Inferior parietal cortex (tissue), 1 donor: ENCODE data around the gene KIFC3.

Experiments used
- DNase-seq: peaks from one replicate; pipeline ENCODE4 v3.0.0-alpha.2; 2016; ENCODE audit errors: extremely low spot score

The KIFC3 gene

GRCh38 chr16:57765160-57765728, 37.0 kb downstream of the KIFC3 start:
- no peak for DNase-seq

- DNase-seq, result no peak
Measured at GRCh38 chr16:57764341-57765159, 37.7 kb downstream of the KIFC3 start.

DNA sequence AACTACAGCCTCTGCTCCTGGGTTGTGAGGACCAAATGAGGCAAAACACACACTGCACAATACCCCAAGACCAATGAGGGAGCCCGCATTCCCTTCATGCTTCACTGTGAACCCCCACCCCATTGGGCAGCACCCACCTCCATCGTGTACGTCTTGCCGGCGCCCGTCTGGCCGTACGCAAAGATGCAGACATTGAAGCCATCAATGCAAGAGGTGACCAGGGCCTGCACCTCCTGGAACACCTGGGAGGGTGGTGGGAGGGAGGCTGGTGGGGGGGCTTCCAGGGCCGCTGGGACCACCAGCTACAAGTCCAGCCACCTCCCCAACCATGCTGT, 38.3 kb downstream of the KIFC3 start:
- no peak for DNase-seq

GRCh38 chr16:57763285-57764005, 38.8 kb downstream of the KIFC3 start:
- no peak for DNase-seq

GRCh38 chr16:57762365-57763040, 39.8 kb downstream of the KIFC3 start:
- no peak for DNase-seq

DNA sequence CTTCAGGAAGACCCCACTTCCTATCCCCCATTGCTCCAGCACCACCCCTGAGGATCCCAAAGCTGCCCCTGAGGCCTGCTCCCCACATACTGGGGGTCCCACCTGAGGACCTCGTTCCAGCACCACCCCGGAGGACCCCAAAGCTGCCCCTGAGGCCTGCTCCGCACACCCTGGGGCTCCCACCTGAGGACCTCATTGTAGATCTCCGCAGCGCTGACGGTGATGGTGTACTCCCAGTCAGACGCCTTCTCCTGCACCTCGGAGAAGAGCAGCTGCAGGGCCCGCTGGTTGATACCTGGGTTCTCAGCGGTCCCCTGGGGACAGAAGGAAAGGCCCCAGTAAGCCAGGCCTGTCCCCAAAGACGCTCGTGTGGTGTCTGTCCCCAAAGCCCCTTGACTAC, 40.3 kb downstream of the KIFC3 start:
- DNase-seq, result no peak

GRCh38 chr16:57761301-57761700, 41.0 kb downstream of the KIFC3 start:
- DNase-seq, result no peak

- DNase-seq, result no peak
Measured at GRCh38 chr16:57760357-57761160, 41.7 kb downstream of the KIFC3 start.

DNA sequence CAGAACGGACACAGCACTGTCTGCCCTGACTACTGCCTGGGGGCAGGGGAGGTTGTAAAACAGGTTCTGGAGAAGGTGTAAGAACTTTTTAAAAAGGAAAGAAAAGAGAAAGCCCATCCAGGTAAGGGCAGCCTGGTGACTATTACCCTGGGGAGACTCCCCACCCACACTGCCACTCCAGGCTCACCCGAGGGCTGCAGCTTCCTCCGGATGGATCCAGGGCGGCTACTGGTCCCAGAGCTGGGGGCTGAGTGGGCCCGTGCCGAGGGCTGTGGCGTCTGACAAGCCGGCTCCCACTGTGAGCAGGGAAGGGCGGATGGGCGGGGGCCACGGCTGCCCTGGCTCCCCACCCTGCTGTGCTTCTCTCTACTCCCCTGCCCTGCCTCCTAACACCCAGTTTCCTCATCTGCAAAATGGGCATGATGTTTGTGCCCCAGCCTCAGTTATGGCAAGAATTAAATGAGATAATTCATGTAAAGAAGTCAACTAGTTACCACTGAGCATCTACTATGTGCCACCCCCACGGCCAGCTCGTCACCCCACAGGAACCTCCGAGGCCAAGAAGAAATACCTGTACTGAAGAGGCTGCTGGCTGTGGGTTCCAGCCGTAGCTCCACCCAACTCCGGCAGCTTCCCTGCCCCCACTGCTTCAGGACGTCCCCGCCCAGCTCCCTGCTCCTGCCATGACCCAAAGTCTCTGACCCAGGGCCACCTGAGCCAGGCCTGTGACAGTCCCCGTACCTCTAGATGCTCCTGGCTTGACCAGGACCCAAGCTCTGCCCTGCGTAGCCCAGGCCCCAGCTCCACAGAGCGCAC, 42.5 kb downstream of the KIFC3 start:
- DNase-seq, result no peak

GRCh38 chr16:57759131-57759530, 43.2 kb downstream of the KIFC3 start:
- no peak for DNase-seq

GRCh38 chr16:57758331-57759117, 43.8 kb downstream of the KIFC3 start:
- DNase-seq, result no peak

DNA sequence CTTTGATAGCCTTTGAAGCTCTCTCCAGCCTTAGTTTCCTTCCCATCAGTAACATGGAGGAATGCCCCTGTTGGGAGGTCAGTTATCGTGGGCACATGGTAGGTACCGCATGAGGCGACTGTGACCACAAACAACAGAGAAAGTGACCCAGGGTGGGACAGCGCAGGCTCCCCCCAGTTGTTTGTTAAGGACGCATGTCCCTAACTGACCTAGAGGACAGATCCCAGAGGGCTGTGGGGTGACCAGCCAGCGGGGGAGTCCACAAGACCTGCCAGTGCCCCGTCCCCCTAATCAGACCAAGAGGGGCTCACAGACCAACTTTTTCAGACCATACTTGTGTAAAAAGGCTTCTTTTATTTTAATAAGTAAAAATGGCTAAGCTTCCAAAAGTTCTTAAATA, 44.4 kb downstream of the KIFC3 start:
- DNase-seq, result no peak

- DNase-seq, result peak; percentile 90
Measured at GRCh38 chr16:57757326-57757786, 44.9 kb downstream of the KIFC3 start.

DNA sequence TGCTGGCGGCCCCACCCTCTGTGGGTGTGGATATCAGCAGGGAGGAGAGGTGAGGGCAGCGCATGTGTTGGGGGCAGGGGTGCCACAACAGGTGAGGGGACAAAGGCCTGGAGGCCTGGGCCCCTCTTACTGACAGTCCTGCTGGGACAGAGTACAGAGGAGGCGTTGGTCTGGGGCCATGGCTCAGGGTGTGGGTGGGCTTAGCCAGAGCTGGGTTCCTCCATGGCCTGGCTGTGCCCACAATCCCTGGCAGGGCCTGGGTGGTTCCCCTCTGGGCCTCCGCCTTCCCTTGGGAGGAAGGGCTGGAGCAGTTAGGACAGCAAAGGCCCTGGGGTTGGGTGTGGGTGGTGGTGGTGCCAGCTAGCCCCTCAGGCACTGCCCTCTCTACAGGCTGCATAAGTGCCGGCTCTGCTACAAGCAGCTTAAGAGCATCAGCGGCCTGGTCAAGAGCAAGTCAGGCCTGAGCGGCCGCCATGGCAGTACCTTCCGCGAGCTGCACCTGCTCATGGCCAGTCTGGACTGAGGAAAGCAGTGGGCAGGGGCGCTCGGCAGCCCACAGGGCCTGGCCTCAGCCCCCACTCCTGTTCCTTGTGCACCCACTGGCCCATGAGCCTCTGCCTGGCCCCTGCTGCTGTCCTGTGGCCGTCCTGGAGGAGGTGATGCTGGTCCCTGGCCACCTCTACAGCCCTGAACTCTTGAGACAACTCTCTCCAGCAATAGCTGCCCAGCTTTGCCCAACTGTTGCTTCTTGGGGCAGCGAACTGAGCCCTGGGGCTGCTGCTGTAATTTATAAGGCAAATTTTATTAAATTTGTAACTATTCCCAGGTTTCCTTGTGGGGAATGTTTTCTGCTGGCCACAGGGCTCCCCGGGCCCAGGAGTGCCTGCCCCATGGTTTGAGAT, 45.6 kb downstream of the KIFC3 start:
- no peak for DNase-seq

GRCh38 chr16:57755726-57756423, 46.4 kb downstream of the KIFC3 start:
- no peak for DNase-seq

GRCh38 chr16:57755061-57755684, 47.1 kb downstream of the KIFC3 start:
- no peak for DNase-seq

GRCh38 chr16:57754354-57755060, 47.8 kb downstream of the KIFC3 start:
- no peak for DNase-seq
